SK-N-SH (cell line): Measurements from ENCODE around the gene POLL. TPM values are rescaled to one million over a fixed set of nuclear protein-coding genes. Genes with fewer than 3 reads are reported as not detected.

Source experiments
- CTCF ChIA-PET: fragments of 300-600, 350-600 bp; formaldehyde crosslinking; extraction: SDS; loops from one replicate; lab custom pipeline; 2021; lab: Yijun Ruan, JAX
- POLR2A ChIA-PET: fragments of 350-600 bp; sonication (Branson Sonifier 250); formaldehyde crosslinking; extraction: SDS; loops from one replicate; lab custom pipeline; 2020; ENCODE audit warnings: antibody characterized with exemption, inconsistent platforms; lab: Yijun Ruan, JAX
- DNase-seq: peaks from one replicate; pipeline ENCODE4 v3.0.0; 2012
- H2AFZ ChIP-seq: fragments of 200-600 bp; sonication (generic); 2 replicates; pipeline ENCODE4 v1.8.1; 2016; ENCODE audit warnings: antibody characterized with exemption, mild to moderate bottlenecking, low read depth
- H3F3A ChIP-seq: fragments of 200-600 bp; sonication (generic); replicated peaks from 2 replicates; pipeline ENCODE3; 2016; ENCODE audit warnings: antibody characterized with exemption, mild to moderate bottlenecking; ENCODE audit not compliant: insufficient read depth
- H3K27ac ChIP-seq, 2 experiments: fragments of 200-500 bp in 1 of 2; fragments of 200-600 bp in 1 of 2; sonication (Bioruptor generic) in 1 of 2; sonication (generic), shearing (Covaris generic) in 1 of 2; 2 replicates each; pipeline versions ENCODE4 v1.5.1 to v1.6.1; 2014 to 2016; ENCODE audit warnings: low read depth in 2 of 2, inconsistent platforms in 1 of 2, low read length in 1 of 2, mild to moderate bottlenecking in 1 of 2, mixed read lengths in 1 of 2
- H3K27me3 ChIP-seq: fragments of 200-600 bp; sonication (generic), shearing (Covaris generic); 2 replicates; pipeline ENCODE4 v1.6.1; 2016; ENCODE audit warnings: mixed run types; ENCODE audit not compliant: insufficient read depth
- H3K36me3 ChIP-seq, 2 experiments: fragments of 200-500 bp in 1 of 2; fragments of 200-600 bp in 1 of 2; sonication (Bioruptor generic) in 1 of 2; sonication (generic) in 1 of 2; replicated peaks in 1 of 2; 2 replicates each; pipeline versions ENCODE3 to v1.5.1; 2014 to 2016; ENCODE audit warnings: low read length in 1 of 2, mild to moderate bottlenecking in 1 of 2; ENCODE audit not compliant: insufficient read depth in 2 of 2, control insufficient read depth in 1 of 2
- H3K4me1 ChIP-seq, 2 experiments: fragments of 200-500 bp in 1 of 2; fragments of 200-600 bp in 1 of 2; sonication (Bioruptor generic) in 1 of 2; sonication (generic), shearing (Covaris generic) in 1 of 2; 2 replicates each; pipeline versions ENCODE4 v1.5.1 to v1.6.1; 2014 to 2016; ENCODE audit warnings: low read depth in 1 of 2, low read length in 1 of 2, mixed run types in 1 of 2; ENCODE audit not compliant: insufficient read depth in 2 of 2, control insufficient read depth in 1 of 2
- H3K4me2 ChIP-seq: fragments of 200-600 bp; sonication (generic), shearing (Covaris generic); 2 replicates; pipeline ENCODE4 v1.6.1; 2017; ENCODE audit warnings: mixed run types
- H3K4me3 ChIP-seq, 2 experiments: fragments of 200-500 bp in 1 of 2; fragments of 200-600 bp in 1 of 2; sonication (Bioruptor generic) in 1 of 2; sonication (generic), shearing (Covaris generic) in 1 of 2; 2 replicates each; pipeline versions ENCODE4 v1.5.1 to v1.8.1; 2014 to 2016; ENCODE audit warnings: low read depth in 2 of 2, inconsistent platforms in 1 of 2, low read length in 1 of 2, mild to moderate bottlenecking in 1 of 2, mixed read lengths in 1 of 2, moderate library complexity in 1 of 2
- H3K79me2 ChIP-seq: fragments of 200-600 bp; sonication (generic); 2 replicates; pipeline ENCODE4 v1.8.1; 2017; ENCODE audit warnings: mild to moderate bottlenecking; ENCODE audit not compliant: insufficient read depth
- H3K9ac ChIP-seq: fragments of 200-600 bp; sonication (generic); 2 replicates; pipeline ENCODE4 v1.6.1; 2017; ENCODE audit warnings: mixed run types
- H3K9me2 ChIP-seq: fragments of 200-600 bp; sonication (generic); 2 replicates; pipeline ENCODE4 v1.6.1; 2017; ENCODE audit warnings: mixed run types
- H3K9me3 ChIP-seq: fragments of 200-600 bp; sonication (generic); 2 replicates; pipeline ENCODE4 v1.6.1; 2017; ENCODE audit warnings: mixed run types, mild to moderate bottlenecking, moderate library complexity
- H4K20me1 ChIP-seq: fragments of 200-600 bp; sonication (generic); 2 replicates; pipeline ENCODE4 v1.6.1; 2017; ENCODE audit warnings: mild to moderate bottlenecking, mixed run types; ENCODE audit not compliant: insufficient read depth
- CHD2 ChIP-seq: fragments of 150-350 bp; IDR thresholded peaks from 2 replicates; pipeline ENCODE4 v1.6.1; 2018; ENCODE audit warnings: low read length; ENCODE audit not compliant: partially characterized antibody
- EP300 ChIP-seq, 2 experiments: IDR thresholded peaks; 2 replicates each; pipeline versions ENCODE4 v1.4.0 to v1.6.1; 2012; ENCODE audit warnings: borderline replicate concordance in 1 of 2, low read depth in 1 of 2, low read length in 1 of 2
- EZH2phosphoT487 ChIP-seq: fragments of 200-600 bp; sonication (generic); IDR thresholded peaks from 2 replicates; pipeline ENCODE4 v1.6.1; 2017; ENCODE audit warnings: low read depth, mixed run types, mild to moderate bottlenecking, antibody characterized with exemption, moderate library complexity, borderline replicate concordance
- GABPA ChIP-seq: IDR thresholded peaks from 2 replicates; pipeline ENCODE4 v1.4.0; 2012; ENCODE audit warnings: low read depth, mild to moderate bottlenecking
- GATA2 ChIP-seq: sonication (generic); formaldehyde crosslinking; IDR thresholded peaks from 2 replicates; pipeline ENCODE4 v1.5.0; 2020; ENCODE audit warnings: mild to moderate bottlenecking, missing genetic modification reagents
- JUND ChIP-seq: IDR thresholded peaks from 2 replicates; pipeline ENCODE4 v1.4.0; 2012
- MEF2A ChIP-seq: IDR thresholded peaks from 2 replicates; pipeline ENCODE4 v1.4.0; 2012; ENCODE audit warnings: low read depth, borderline replicate concordance
- MXI1 ChIP-seq: IDR thresholded peaks from 2 replicates; pipeline ENCODE4 v1.6.1; 2012; ENCODE audit warnings: mild to moderate bottlenecking, low read depth, low read length, improper control_type of control experiment
- NFIC ChIP-seq: IDR thresholded peaks from 2 replicates; pipeline ENCODE4 v1.4.0; 2012; ENCODE audit warnings: borderline replicate concordance
- RAD21 ChIP-seq: IDR thresholded peaks from 2 replicates; pipeline ENCODE4 v1.6.1; 2012; ENCODE audit warnings: mild to moderate bottlenecking, low read length
- USF1 ChIP-seq: IDR thresholded peaks from 2 replicates; pipeline ENCODE4 v1.4.0; 2012; ENCODE audit warnings: low read depth, borderline replicate concordance
- WGBS: methylation state at CpG from one replicate; pipeline ENCODE4 v1.1.6; 2017; ENCODE audit warnings: low lambda C conversion rate; 5-methylcytosine and 5-hydroxymethylcytosine counted together
- polyA plus RNA-seq, 3 experiments: library from polyadenylated mRNA; depleted of rRNA; stranded (reverse); fragments of >200 nt; gene quantifications; 2 replicates each; pipeline ENCODE4 v1.2.3, GENCODE V29; 2012
- small RNA-seq, 7 experiments: library from RNA; depleted of rRNA; stranded (forward); fragments of <200 nt; gene quantifications; one replicate each; pipeline ENCODE3, GENCODE V24; 2012
- TF ChIP-seq, protein P1 (sequence below): fragments of 150-350 bp; IDR thresholded peaks from 2 replicates; pipeline ENCODE4 v1.6.1; 2017; ENCODE audit warnings: antibody characterized with exemption, low read length, low read depth, borderline replicate concordance
- TF ChIP-seq, protein P2 (sequence below): IDR thresholded peaks from 2 replicates; pipeline ENCODE4 v1.4.0; 2012; ENCODE audit warnings: low read depth

Gene POLL
- polyA plus RNA-seq, 1 of the 3 experiments (the other 2 are of a cell fraction): 22.0 TPM

GRCh38 chr10:101529207-101529606, 58.9 kb downstream of the POLL start:
- H3K9me3 ChIP-seq: no peaks in the 10 kb centered on the region
- H4K20me1 ChIP-seq: no peaks in the 10 kb centered on the region
- POLR2A ChIA-PET: no interaction called here
- H3F3A ChIP-seq: no peaks in the 10 kb centered on the region
- no peak overlapping the region for H2AFZ ChIP-seq
- H3K27ac ChIP-seq: no peak overlapping the region
- no peaks in the 10 kb centered on the region for H3K27me3 ChIP-seq
- 100% methylated on average over 1 of the region's 1 CpG for WGBS
- no peak for DNase-seq
- no peak overlapping the region for H3K4me2 ChIP-seq
- peaks cover 2 to 11% of the 10 kb centered on the region in 2 experiments; a peak in 2 of 4 replicates for H3K4me1 ChIP-seq
- no peak overlapping the region for H3K4me3 ChIP-seq
- peaks cover 7 to 25% of the 10 kb centered on the region in 2 experiments for H3K36me3 ChIP-seq
- no peak overlapping the region for H3K9ac ChIP-seq
- TF ChIP-seq MEF2A: no peak
- no peak for TF ChIP-seq EP300 (IDR thresholded peaks at IDR 0.05; ENCODE audit: borderline replicate concordance in 1 of 2, low read depth in 1 of 2, low read length in 1 of 2)
- no peak for TF ChIP-seq MXI1
- TF ChIP-seq, protein P1, sequence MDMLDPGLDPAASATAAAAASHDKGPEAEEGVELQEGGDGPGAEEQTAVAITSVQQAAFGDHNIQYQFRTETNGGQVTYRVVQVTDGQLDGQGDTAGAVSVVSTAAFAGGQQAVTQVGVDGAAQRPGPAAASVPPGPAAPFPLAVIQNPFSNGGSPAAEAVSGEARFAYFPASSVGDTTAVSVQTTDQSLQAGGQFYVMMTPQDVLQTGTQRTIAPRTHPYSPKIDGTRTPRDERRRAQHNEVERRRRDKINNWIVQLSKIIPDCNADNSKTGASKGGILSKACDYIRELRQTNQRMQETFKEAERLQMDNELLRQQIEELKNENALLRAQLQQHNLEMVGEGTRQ: no peak
- no peak for TF ChIP-seq GABPA
- no peak for TF ChIP-seq EZH2phosphoT487
- TF ChIP-seq NFIC: no peak
- no peak for TF ChIP-seq GATA2 (CRISPR knock-in tag)
- TF ChIP-seq USF1: no peak
- TF ChIP-seq CHD2: no peak
- TF ChIP-seq RAD21: no peak
- TF ChIP-seq, protein P2, sequence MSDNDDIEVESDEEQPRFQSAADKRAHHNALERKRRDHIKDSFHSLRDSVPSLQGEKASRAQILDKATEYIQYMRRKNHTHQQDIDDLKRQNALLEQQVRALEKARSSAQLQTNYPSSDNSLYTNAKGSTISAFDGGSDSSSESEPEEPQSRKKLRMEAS: no peak
- no peak for TF ChIP-seq JUND
- H3K9me2 ChIP-seq: peaks cover 3% of the 10 kb centered on the region; the same call in 1 of the 2 replicates
- H3K79me2 ChIP-seq: no peaks in the 10 kb centered on the region; the same call in 1 of the 2 replicates
- CTCF ChIA-PET: interaction anchor here (0.9 to 2.4 kb wide), 2 partner anchors 41 to 62 kb away, joined by 3 to 7 read pairs; no protein-coding TSS in a partner anchor

Small RNA genes within 50 kb of the gene (small RNA-seq; reads per million reads assigned to genes)
- gene MIR3158-1 (0 to 32.7 (median 10.2) reads per million in 7 experiments), gene RNU6-1165P (0 reads per million in 7 experiments)

Other genes starting within 250 kb of the POLL start
- 6.5 and 8.1 TPM in 2 replicates for gene BTRC, start 234.1 kb downstream of the POLL start, polyA plus RNA-seq (2012; rRNA removed)
- gene DPCD, start 64 bp upstream of the POLL start, polyA plus RNA-seq (2012; rRNA removed): 106 and 121 TPM in 2 replicates
- 27.6 and 34.8 TPM in 2 replicates for gene FBXW4, start 106.9 kb upstream of the POLL start, polyA plus RNA-seq (2012; rRNA removed)
- gene FGF8, start 187.9 kb upstream of the POLL start, polyA plus RNA-seq (2012; rRNA removed): 0.34 TPM in 1 of 2 replicates, not detected in the other
- gene NPM3, start 195.2 kb upstream of the POLL start, polyA plus RNA-seq (2012; rRNA removed): 89.3 and 105 TPM in 2 replicates
- 24.8 and 36.6 TPM in 2 replicates for gene OGA, start 230.2 kb upstream of the POLL start, polyA plus RNA-seq (2012; rRNA removed)